Adipocyte (in vitro differentiated cells): Measurements from ENCODE around the gene AXDND1.
A peak's percentile ranks its signal among the peaks of the same experiment; 100 is the strongest.
"Not testable (repeated sequence)": the region's sequence is repeated elsewhere in the genome, so short reads cannot be mapped to it uniquely, and the experiment has no call there.

ENCODE experiments used
- DNase-seq: peaks from one replicate; pipeline ENCODE4 v3.0.0-alpha.2; 2015; ENCODE audit warnings: low read depth
- H3K27me3 ChIP-seq: replicated peaks from 2 replicates; pipeline ENCODE4 v1.7.0; 2013; ENCODE audit warnings: mild to moderate bottlenecking, low read length, moderate library complexity; ENCODE audit not compliant: control insufficient read depth, insufficient read depth
- H3K36me3 ChIP-seq: 2 replicates; pipeline ENCODE4 v1.7.0; 2013; ENCODE audit warnings: low read length, mild to moderate bottlenecking, moderate library complexity; ENCODE audit not compliant: control insufficient read depth, insufficient read depth, severe bottlenecking
- H3K4me1 ChIP-seq: 2 replicates; pipeline ENCODE4 v1.7.0; 2013; ENCODE audit warnings: mild to moderate bottlenecking, low read length, moderate library complexity; ENCODE audit not compliant: control insufficient read depth, insufficient read depth
- H3K4me3 ChIP-seq: 2 replicates; pipeline ENCODE4 v1.7.0; 2013; ENCODE audit warnings: mild to moderate bottlenecking, low read length, moderate library complexity
- H3K9ac ChIP-seq: 2 replicates; pipeline ENCODE4 v1.7.0; 2013; ENCODE audit warnings: mild to moderate bottlenecking, low read length, moderate library complexity
- H3K9me3 ChIP-seq: 2 replicates; pipeline ENCODE4 v1.7.0; 2013; ENCODE audit warnings: mild to moderate bottlenecking, low read length, moderate library complexity; ENCODE audit not compliant: control insufficient read depth

The AXDND1 gene

DNA sequence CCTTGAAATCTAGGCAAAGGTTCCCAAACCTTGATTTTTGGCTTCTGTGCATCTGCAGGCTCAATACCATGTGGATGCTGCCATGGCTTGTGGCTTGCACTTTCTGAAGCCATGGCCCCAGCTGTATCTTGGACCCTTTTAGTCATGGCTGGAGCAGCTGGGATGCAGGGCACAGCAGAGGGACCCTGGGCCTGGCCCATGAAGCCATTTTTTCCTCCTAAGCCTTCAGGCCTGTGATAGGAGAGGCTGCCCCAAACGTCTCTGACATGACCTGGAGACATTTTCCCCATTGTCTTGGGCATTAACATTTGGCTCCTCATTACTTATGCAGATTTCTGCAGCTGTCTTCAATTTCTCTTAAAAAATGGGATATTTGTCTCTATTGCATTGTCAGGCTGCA lies 112.6 kb downstream of the AXDND1 start:
- no peak overlapping the region for H3K4me3 ChIP-seq
- peaks cover 26% of the 10 kb centered on the region for H3K9me3 ChIP-seq
- no peaks in the 10 kb centered on the region for H3K27me3 ChIP-seq
- no peaks in the 10 kb centered on the region for H3K36me3 ChIP-seq
- DNase-seq, result no peak
- no peaks in the 10 kb centered on the region for H3K4me1 ChIP-seq
- no peak overlapping the region for H3K9ac ChIP-seq

DNA sequence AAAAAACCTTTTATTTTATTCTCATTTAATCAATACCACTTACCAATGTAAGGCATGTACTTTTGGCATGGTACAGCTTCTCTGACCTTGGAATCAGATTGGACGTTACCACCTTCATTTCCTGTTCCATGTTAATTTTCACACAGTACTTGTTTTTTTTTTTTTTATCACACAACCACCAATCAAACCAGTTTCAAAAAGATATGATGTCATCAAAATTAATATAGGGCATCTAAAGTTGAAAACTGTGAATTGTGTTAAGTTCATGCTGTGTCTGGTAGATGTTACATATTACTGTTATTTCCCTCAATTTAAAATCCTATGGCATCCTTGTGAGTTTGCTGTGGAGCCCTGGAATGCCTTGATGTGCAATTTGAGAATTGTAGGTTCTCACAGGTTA lies 124.8 kb downstream of the AXDND1 start:
- no peak overlapping the region for H3K4me3 ChIP-seq
- H3K4me1 ChIP-seq, result no peaks in the 10 kb centered on the region
- no peaks in the 10 kb centered on the region for H3K36me3 ChIP-seq
- no peaks in the 10 kb centered on the region for H3K27me3 ChIP-seq
- no peak for DNase-seq
- peaks cover 14% of the 10 kb centered on the region for H3K9me3 ChIP-seq
- H3K9ac ChIP-seq, result no peak overlapping the region

DNA sequence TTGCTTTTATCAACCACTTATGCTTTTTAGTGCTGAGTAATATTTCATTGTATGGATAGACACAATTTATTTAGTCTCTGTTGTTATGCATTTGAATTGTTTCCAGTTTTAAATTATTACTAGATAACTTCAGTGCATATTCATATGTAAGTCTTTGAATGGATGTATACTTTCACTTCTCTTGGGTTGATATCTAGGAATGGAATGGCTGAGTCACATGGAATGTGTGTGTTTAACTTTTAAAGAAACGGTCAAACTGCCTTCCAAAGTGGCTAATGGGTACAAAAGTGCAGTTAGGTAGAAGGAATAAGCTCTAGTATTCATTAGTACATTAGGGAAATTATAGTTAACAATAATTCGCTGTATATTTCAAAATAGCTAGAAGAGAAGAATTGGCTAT lies 127.6 kb downstream of the AXDND1 start:
- H3K4me1 ChIP-seq, result no peaks in the 10 kb centered on the region
- H3K36me3 ChIP-seq, result no peaks in the 10 kb centered on the region
- H3K9me3 ChIP-seq, result no peaks in the 10 kb centered on the region
- no peak overlapping the region for H3K4me3 ChIP-seq
- no peak overlapping the region for H3K9ac ChIP-seq
- no peaks in the 10 kb centered on the region for H3K27me3 ChIP-seq
- peak; percentile 14 for DNase-seq

DNA sequence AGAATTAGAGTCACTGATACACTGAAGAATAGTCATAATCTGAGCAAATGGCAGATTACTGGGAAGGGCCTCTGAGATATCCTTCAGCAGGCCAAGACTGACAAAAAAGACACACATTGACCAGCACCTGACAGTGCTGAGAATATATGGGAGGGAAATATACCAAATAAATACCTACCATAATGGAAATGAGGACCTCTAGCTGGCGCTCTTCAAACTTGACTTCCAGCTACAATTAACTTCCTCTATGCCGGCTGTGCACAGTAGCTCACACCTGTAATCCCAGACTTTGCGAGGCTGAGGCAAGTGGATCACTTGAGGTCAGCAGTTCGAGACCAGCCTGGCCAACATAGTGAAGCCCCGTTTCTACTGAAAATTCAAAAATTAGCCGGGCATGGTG lies 140.4 kb downstream of the AXDND1 start:
- no peak overlapping the region for H3K9ac ChIP-seq
- H3K4me1 ChIP-seq, result no peaks in the 10 kb centered on the region
- no peaks in the 10 kb centered on the region for H3K27me3 ChIP-seq
- DNase-seq, result no peak
- H3K36me3 ChIP-seq, result no peaks in the 10 kb centered on the region
- no peak overlapping the region for H3K4me3 ChIP-seq
- H3K9me3 ChIP-seq, result no peaks in the 10 kb centered on the region

DNA sequence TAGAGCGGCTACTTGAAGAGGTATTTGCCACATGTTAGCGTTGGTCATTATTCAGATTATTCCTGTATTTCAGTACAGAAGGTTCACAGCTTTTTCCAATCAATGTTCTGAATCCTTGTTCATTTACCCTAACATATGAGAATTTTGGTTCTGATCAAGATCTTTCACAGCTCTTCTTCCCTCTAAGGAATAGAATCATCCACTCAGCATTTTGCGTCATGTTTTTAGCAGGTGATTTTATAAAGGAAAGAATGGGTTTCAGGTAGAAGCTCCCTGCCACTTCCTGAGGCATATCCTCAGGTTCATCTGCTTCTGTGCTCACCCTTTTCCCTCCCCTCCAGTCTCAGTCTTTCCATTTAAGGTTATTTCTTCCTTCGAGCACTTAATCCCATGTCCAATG lies 143.6 kb downstream of the AXDND1 start:
- H3K9me3 ChIP-seq, result no peaks in the 10 kb centered on the region
- no peak overlapping the region for H3K9ac ChIP-seq

DNA sequence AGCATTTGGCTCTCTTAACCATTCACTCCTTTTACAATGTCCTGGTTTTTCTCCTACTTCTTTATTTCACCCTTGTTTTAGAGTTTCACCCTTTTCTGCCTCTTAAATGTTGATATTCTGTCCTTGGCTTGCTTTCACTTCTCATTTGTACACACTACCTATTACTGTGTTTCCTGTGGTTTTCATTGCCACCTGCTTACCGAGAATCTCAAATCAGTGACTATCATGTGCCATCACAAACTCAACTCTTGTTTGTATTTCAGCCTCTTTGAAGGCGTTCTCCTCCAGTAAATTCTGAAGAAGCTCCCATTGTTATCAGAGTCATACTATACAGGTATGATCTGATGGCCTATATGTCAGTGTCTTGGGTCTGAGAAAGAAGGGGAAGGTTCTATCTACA lies 144.3 kb downstream of the AXDND1 start:
- no peak for DNase-seq

More for the DNA sequence above, 143.6 kb downstream of the AXDND1 start:
- H3K27me3 ChIP-seq, result no peaks in the 10 kb centered on the region
- no peak for DNase-seq
- no peaks in the 10 kb centered on the region for H3K4me1 ChIP-seq
- H3K36me3 ChIP-seq, result no peaks in the 10 kb centered on the region
- no peak overlapping the region for H3K4me3 ChIP-seq

DNA sequence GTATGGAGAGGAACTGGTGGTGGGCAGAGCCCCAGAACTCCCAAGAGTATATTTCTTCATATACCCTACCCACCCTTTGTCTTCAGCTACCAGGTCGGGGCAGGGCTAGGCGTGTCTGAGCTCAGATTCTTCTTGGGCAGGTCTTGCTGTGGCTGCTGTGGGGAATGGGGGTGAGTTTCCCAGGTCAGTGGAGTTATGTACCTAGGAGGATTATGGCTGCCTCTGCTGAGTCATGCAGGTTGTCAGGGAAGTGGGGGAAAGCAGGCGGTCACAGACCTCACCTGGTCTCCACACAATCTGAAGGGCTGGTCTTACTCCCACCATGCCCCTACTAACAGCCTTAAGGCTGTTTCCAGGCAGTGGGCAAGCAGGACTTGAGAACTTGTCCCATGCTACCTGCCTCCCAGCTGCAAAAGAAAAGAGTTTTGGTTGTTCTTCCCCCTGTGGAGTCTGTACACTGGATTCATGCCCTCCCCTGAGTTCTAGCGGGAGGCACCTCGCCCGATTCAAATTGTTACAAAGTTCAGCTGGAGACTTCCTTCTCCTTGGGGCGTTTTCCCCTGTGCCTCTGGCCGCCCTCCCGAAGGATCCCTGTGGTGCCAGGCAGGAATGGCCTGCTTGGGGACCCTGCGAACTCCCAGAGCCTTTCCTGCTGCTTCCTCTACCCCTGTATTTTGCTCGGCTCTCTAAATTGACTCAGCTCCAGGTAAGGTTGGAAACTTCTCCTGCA lies 151.4 kb downstream of the AXDND1 start:
- Histone ChIP-seq H3K4me1 (no peaks in the 10 kb centered on the region), H3K9me3 (no peaks in the 10 kb centered on the region), H3K27me3 (no peaks in the 10 kb centered on the region), H3K9ac (no peak overlapping the region), H3K36me3 (no peaks in the 10 kb centered on the region), H3K4me3 (no peak overlapping the region)
- DNase-seq, result no peak

More for the DNA sequence above, 144.3 kb downstream of the AXDND1 start:
- Histone ChIP-seq H3K4me1 (no peaks in the 10 kb centered on the region), H3K9ac (no peak overlapping the region), H3K9me3 (no peaks in the 10 kb centered on the region), H3K36me3 (no peaks in the 10 kb centered on the region), H3K27me3 (no peaks in the 10 kb centered on the region), H3K4me3 (no peak overlapping the region)

DNA sequence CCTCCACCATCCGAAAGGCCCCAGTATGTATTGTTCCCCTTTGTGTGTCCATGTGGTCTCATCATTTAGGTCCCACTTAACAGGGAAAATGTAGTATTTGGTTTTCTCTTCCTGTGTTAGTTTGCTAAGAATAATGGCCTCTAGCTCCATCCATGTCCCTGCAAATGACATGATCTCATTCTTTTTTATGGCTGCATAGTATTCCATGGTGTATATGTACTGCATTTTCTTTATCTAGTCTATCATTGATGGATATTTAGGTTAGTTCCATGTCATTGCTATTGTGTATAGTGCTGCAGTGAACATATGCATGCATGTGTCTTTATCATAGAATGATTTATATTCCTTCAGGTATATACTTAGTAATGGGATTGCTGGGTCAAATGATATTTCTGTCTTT lies 152.8 kb downstream of the AXDND1 start:
- not testable (repeated sequence) for H3K9me3 ChIP-seq, H3K36me3 ChIP-seq, H3K27me3 ChIP-seq, DNase-seq, H3K9ac ChIP-seq, H3K4me3 ChIP-seq, H3K4me1 ChIP-seq

DNA sequence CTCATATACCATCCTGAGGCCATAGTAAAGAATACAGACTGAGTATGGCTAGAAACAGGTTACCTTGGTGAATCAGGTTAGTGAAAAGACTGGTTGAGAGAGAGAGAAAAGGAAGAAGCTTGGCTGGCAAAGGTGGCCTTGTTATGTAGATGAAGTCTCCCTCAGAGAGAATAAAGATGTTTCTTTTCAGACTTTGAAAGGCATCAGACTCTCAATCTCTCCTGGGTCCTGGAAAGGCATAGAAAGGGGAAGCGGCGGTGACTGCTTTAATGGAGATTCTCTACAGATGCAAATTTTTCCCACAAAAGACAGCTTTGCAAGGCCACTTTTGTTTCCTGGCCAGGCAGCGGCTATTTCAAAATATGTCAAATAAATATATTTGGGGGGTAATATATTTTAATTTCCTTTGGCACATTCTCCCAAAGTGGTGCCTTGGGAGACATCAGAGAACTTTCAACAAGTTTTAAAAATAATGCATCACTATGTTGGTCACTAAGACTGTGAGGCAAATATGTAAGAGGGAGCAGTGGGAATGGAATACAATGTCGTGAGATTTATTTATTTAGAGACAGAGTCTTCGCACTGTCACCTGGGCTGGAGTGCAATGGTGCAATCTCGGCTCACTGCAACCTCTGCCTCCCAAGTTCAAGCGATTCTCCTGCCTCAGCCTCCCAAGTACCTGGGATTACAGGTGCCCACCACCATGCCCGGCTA lies 163.9 kb downstream of the AXDND1 start:
- no peak overlapping the region for H3K4me3 ChIP-seq
- no peaks in the 10 kb centered on the region for H3K36me3 ChIP-seq
- H3K9ac ChIP-seq, result no peak overlapping the region
- DNase-seq, result no peak
- H3K9me3 ChIP-seq, result no peaks in the 10 kb centered on the region
- H3K27me3 ChIP-seq, result peaks cover 2% of the 10 kb centered on the region
- H3K4me1 ChIP-seq, result no peaks in the 10 kb centered on the region

DNA sequence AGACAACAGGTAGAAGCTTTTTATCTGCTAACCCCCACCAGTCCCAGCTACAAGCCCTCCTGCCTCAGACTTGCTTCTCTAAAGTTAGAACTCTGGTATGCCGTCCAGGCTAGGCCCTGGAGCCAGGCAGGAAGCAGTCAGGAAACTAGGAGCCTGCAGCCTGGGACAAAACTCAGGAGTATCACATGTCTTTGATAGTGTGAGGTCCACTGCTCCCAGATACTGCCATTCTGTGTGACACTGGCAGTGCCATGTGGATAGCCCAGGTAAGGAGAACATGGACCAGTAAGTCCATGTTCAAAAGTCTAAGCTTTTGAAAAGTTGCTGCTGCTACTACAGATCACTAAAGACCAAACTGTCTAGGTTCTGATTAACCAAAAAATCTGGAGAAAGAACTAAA lies 164.6 kb downstream of the AXDND1 start:
- Histone ChIP-seq H3K9me3 (no peaks in the 10 kb centered on the region), H3K27me3 (no peaks in the 10 kb centered on the region), H3K9ac (no peak overlapping the region), H3K4me3 (no peak overlapping the region), H3K4me1 (no peaks in the 10 kb centered on the region), H3K36me3 (no peaks in the 10 kb centered on the region)
- no peak for DNase-seq

DNA sequence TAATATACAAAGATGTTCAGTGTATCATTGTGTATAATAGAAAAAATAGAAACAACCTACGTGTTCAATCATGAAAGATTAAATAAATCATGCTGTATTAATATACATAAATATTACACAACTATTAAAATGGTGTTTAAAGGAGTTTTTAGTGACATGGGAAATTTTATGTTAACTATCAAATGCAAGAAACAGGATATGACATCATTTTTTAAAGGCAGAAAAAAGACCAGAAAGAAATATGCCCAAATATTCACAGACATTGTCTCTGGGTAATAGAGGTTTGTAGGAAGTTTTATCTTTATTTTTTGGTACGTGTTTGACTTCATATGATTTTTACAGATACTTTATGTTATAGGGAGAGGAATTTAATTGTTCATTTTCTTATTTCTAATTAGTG lies 176.0 kb downstream of the AXDND1 start:
- Histone ChIP-seq H3K27me3 (peaks cover 3% of the 10 kb centered on the region), H3K36me3 (no peaks in the 10 kb centered on the region), H3K4me3 (no peak overlapping the region), H3K9me3 (no peaks in the 10 kb centered on the region), H3K9ac (no peak overlapping the region), H3K4me1 (no peaks in the 10 kb centered on the region)
- DNase-seq, result no peak
